Testis (tissue), 3 donors: ENCODE data around the gene IGFBP6. TPM values are rescaled to one million over a fixed set of nuclear protein-coding genes. Genes with fewer than 3 reads are reported as not detected.

Source experiments
- DNase-seq: peaks from one replicate; pipeline ENCODE4 v3.0.0-alpha.2; 2019
- H3K27ac ChIP-seq, 2 donors: fragments of 200-600 bp; sonication (generic); one replicate each; pipeline ENCODE4 v1.5.1; 2019
- H3K27me3 ChIP-seq: fragments of 200-600 bp; sonication (generic); one replicate; pipeline ENCODE4 v1.5.1; 2019
- H3K36me3 ChIP-seq: fragments of 200-600 bp; sonication (generic); one replicate; pipeline ENCODE4 v1.5.1; 2017; ENCODE audit warnings: low read depth; ENCODE audit errors: missing control alignments
- H3K4me1 ChIP-seq: fragments of 200-600 bp; sonication (generic); one replicate; pipeline ENCODE4 v1.5.1; 2019
- H3K4me3 ChIP-seq, 2 donors: fragments of 200-600 bp; sonication (generic); one replicate each; pipeline ENCODE4 v1.5.1; 2017 to 2019
- H3K9me3 ChIP-seq: fragments of 200-600 bp; sonication (generic); one replicate; pipeline ENCODE4 v1.5.1; 2017
- CTCF ChIP-seq, 3 experiments: fragments of 450-650 bp in 2 of 3; fragments of 200-600 bp in 1 of 3; sonication (generic) in 1 of 3; IDR thresholded peaks; one replicate each; pipeline ENCODE4 v1.5.1; 2016 to 2019; ENCODE audit warnings: antibody characterized with exemption in 3 of 3, mild to moderate bottlenecking in 2 of 3, moderate library complexity in 1 of 3
- POLR2A ChIP-seq: fragments of 450-650 bp; IDR thresholded peaks from one replicate; pipeline ENCODE4 v1.6.1; 2017; ENCODE audit warnings: antibody characterized with exemption, mild to moderate bottlenecking, moderate library complexity
- WGBS, 2 donors: methylation state at CpG; one replicate each; pipeline ENCODE4 v1.1.5; 2018; 5-methylcytosine and 5-hydroxymethylcytosine counted together
- intact Hi-C: fragments of 100-400 bp; cut with DNase I; formaldehyde crosslinking; loops from one replicate; pipeline ENCODE4 v1.15.1; 2023; ENCODE audit warnings: low total_unique reads
- microRNA-seq, 2 donors: library from miRNA; unstranded; fragments of <30 nt; microRNA quantifications; one replicate each; pipeline ENCODE4, GENCODE V29; 2016; ENCODE audit warnings: borderline number of aligned reads in 2 of 2, borderline replicate concordance in 1 of 2
- polyA plus RNA-seq: library from polyadenylated mRNA; stranded (reverse); fragments of 350-450 nt; fragmentation: Illumina TruSeq; extraction: RNeasy Lipid Tissue Mini Kit (QIAGEN cat#74804); gene quantifications from one replicate; pipeline ENCODE4 v1.2.3, GENCODE V29; 2014; ENCODE audit warnings: low read depth, low replicate concordance; ENCODE audit not compliant: insufficient read depth
- small RNA-seq, 2 donors: library from RNA; depleted of rRNA; stranded (forward); fragments of <200 nt; gene quantifications; one replicate each; pipeline ENCODE3, GENCODE V24; 2016
- total RNA-seq, 2 donors: library from RNA; depleted of rRNA; stranded (reverse); fragments of >200 nt; gene quantifications; one replicate each; pipeline ENCODE4 v1.2.3, GENCODE V29; 2016

IGFBP6 gene
- total and polyA plus RNA-seq, 3 donors from 2014 or later: 121 to 261 (median 185) TPM

- Histone ChIP-seq H3K9me3 (no peaks in the 10 kb centered on the region), H3K36me3 (no peaks in the 10 kb centered on the region), H3K27ac (no peak overlapping the region), H3K27me3 (no peaks in the 10 kb centered on the region), H3K4me3 (no peak overlapping the region), H3K4me1 (no peaks in the 10 kb centered on the region)
- no peak for TF ChIP-seq CTCF (IDR thresholded peaks at IDR 0.05)
- no peak for TF ChIP-seq POLR2A
- WGBS, 2 donors: 67 to 70% methylated on average over 15 of the region's 15 CpGs
- intact Hi-C loops: no loop called here
- no peak for DNase-seq
Observed at GRCh38 chr12:53147653-53148052, 50.2 kb downstream of the IGFBP6 start.

GRCh38 chr12:53151039-53151438 is 53.6 kb downstream of the IGFBP6 start:
- no peak overlapping the region for H3K4me3 ChIP-seq

More at GRCh38 chr12:53151039-53151438, 53.6 kb downstream of the IGFBP6 start:
- Histone ChIP-seq H3K36me3 (no peaks in the 10 kb centered on the region), H3K27ac (no peak overlapping the region), H3K9me3 (no peaks in the 10 kb centered on the region), H3K4me1 (no peaks in the 10 kb centered on the region), H3K27me3 (no peaks in the 10 kb centered on the region)
- 89 to 94% methylated on average over 6 of the region's 6 CpGs for WGBS, 2 donors
- DNase-seq: no peak
- intact Hi-C loops: no loop called here
- no peak for TF ChIP-seq CTCF (IDR thresholded peaks at IDR 0.05)
- TF ChIP-seq POLR2A: no peak

Small RNA genes lying within 50 kb of the gene (microRNA-seq; reads per million reads assigned to microRNA genes)
- 0 reads per million in 2 donors for gene MIR6757

Small RNA genes lying within 50 kb of the gene (small RNA-seq; reads per million reads assigned to genes)
- 0 reads per million in 2 donors for gene HIGD1AP1
- 0 reads per million in 2 donors for gene MIR6757
- 0 reads per million in 2 donors for gene RNU6-333P

Other genes starting within 250 kb of the IGFBP6 start
- gene KRT78, start 248.7 kb upstream of the IGFBP6 start, total RNA-seq: 1 to 10 TPM in 1 of 2 donors, under 1 TPM in 1; 0.93 to 1.1 TPM
- 0.99 TPM for gene KRT78, start 248.7 kb upstream of the IGFBP6 start, polyA plus RNA-seq
- 10 to 100 TPM; 13.2 to 14.6 TPM for gene KRT8, start 192.6 kb upstream of the IGFBP6 start, total RNA-seq
- gene KRT8, start 192.6 kb upstream of the IGFBP6 start, polyA plus RNA-seq: 63.0 TPM
- gene KRT18, start 148.5 kb upstream of the IGFBP6 start, total RNA-seq: 10 to 100 TPM; 20.2 to 35.9 TPM
- gene KRT18, start 148.5 kb upstream of the IGFBP6 start, polyA plus RNA-seq: 51.9 TPM
- 100 to 1,000 TPM; 219 to 305 TPM for gene EIF4B, start 91.2 kb upstream of the IGFBP6 start, total RNA-seq
- 249 TPM for gene EIF4B, start 91.2 kb upstream of the IGFBP6 start, polyA plus RNA-seq
- 100 to 1,000 TPM; 108 to 138 TPM for gene TNS2, start 47.6 kb upstream of the IGFBP6 start, total RNA-seq
- 47.0 TPM for gene TNS2, start 47.6 kb upstream of the IGFBP6 start, polyA plus RNA-seq
- gene SPRYD3, start 18.3 kb upstream of the IGFBP6 start, total RNA-seq: 10 to 100 TPM; 27.7 to 29.5 TPM
- gene SPRYD3, start 18.3 kb upstream of the IGFBP6 start, polyA plus RNA-seq: 29.5 TPM
- gene SOAT2, start 5.8 kb downstream of the IGFBP6 start, total RNA-seq: under 1 TPM in 1 of 2 donors, not detected in 1; 0.19 TPM
- gene SOAT2, start 5.8 kb downstream of the IGFBP6 start, polyA plus RNA-seq: 0.25 TPM
- gene ZNF740, start 83.1 kb downstream of the IGFBP6 start, total RNA-seq: 10 to 100 TPM; 19.8 to 27.2 TPM
- 15.6 TPM for gene ZNF740, start 83.1 kb downstream of the IGFBP6 start, polyA plus RNA-seq
- 10 to 100 TPM; 73.9 to 93.7 TPM for gene CSAD, start 83.3 kb downstream of the IGFBP6 start, total RNA-seq
- gene CSAD, start 83.3 kb downstream of the IGFBP6 start, polyA plus RNA-seq: 34.9 TPM
- 1 to 10 TPM in 1 of 2 donors, under 1 TPM in 1; 0.24 to 1.2 TPM for gene ITGB7, start 109.6 kb downstream of the IGFBP6 start, total RNA-seq
- gene ITGB7, start 109.6 kb downstream of the IGFBP6 start, polyA plus RNA-seq: 3.7 TPM
- 10 to 100 TPM; 12.1 to 12.5 TPM for gene RARG, start 134.5 kb downstream of the IGFBP6 start, total RNA-seq
- gene RARG, start 134.5 kb downstream of the IGFBP6 start, polyA plus RNA-seq: 13.6 TPM
- gene ESPL1, start 170.6 kb downstream of the IGFBP6 start, total RNA-seq: 10 to 100 TPM; 16.5 to 24.5 TPM
- 30.5 TPM for gene ESPL1, start 170.6 kb downstream of the IGFBP6 start, polyA plus RNA-seq
- 100 to 1,000 TPM; 430 to 494 TPM for gene PFDN5, start 197.9 kb downstream of the IGFBP6 start, total RNA-seq
- gene PFDN5, start 197.9 kb downstream of the IGFBP6 start, polyA plus RNA-seq: 797 TPM
- 100 to 1,000 TPM; 106 to 117 TPM for gene MYG1, start 202.0 kb downstream of the IGFBP6 start, total RNA-seq
- gene MYG1, start 202.0 kb downstream of the IGFBP6 start, polyA plus RNA-seq: 287 TPM
- gene AAAS, start 223.9 kb downstream of the IGFBP6 start, total RNA-seq: 100 to 1,000 TPM in 1 of 2 donors, 10 to 100 TPM in 1; 98.0 to 110 TPM
- 79.3 TPM for gene AAAS, start 223.9 kb downstream of the IGFBP6 start, polyA plus RNA-seq
- gene SP7, start 238.7 kb downstream of the IGFBP6 start, total RNA-seq: 1 to 10 TPM in 1 of 2 donors, under 1 TPM in 1; 0.56 to 1.2 TPM
- gene SP7, start 238.7 kb downstream of the IGFBP6 start, polyA plus RNA-seq: 2.3 TPM